H9 (cell line): ENCODE results near the gene CD2AP. TPM values are rescaled to one million over a fixed set of nuclear protein-coding genes. Genes with fewer than 3 reads are reported as not detected.

ENCODE experiments used
- DNase-seq: peaks from one replicate; pipeline ENCODE4 v3.0.0-alpha.2; 2017
- H2AFZ ChIP-seq: one replicate; pipeline ENCODE4 v1.6.1; 2013; ENCODE audit warnings: mild to moderate bottlenecking, low read length, control low read depth, moderate library complexity
- H2AK5ac ChIP-seq: 2 replicates; pipeline ENCODE4 v1.6.1; 2013; ENCODE audit warnings: low read length, control low read depth, mixed read lengths; ENCODE audit not compliant: insufficient read length
- H2BK120ac ChIP-seq: one replicate; pipeline ENCODE4 v1.6.1; 2013; ENCODE audit warnings: low read depth, mild to moderate bottlenecking, low read length, control low read depth, inconsistent platforms; ENCODE audit not compliant: poor library complexity, severe bottlenecking
- H2BK12ac ChIP-seq: 2 replicates; pipeline ENCODE4 v1.6.1; 2013; ENCODE audit warnings: low read length, control low read depth, mixed read lengths, low read depth; ENCODE audit not compliant: insufficient read length
- H2BK15ac ChIP-seq: 2 replicates; pipeline ENCODE4 v1.6.1; 2013; ENCODE audit warnings: low read depth, low read length, control low read depth
- H2BK20ac ChIP-seq: one replicate; pipeline ENCODE4 v1.6.1; 2013; ENCODE audit warnings: low read depth, mild to moderate bottlenecking, low read length, control low read depth, inconsistent platforms; ENCODE audit not compliant: poor library complexity, severe bottlenecking
- H2BK5ac ChIP-seq: 2 replicates; pipeline ENCODE4 v1.6.1; 2013; ENCODE audit warnings: low read length, control low read depth, mixed read lengths; ENCODE audit not compliant: insufficient read length
- H3K14ac ChIP-seq: 2 replicates; pipeline ENCODE4 v1.6.1; 2013; ENCODE audit warnings: low read length, control low read depth; ENCODE audit not compliant: insufficient read depth
- H3K18ac ChIP-seq: 2 replicates; pipeline ENCODE4 v1.6.1; 2013; ENCODE audit warnings: low read depth, mild to moderate bottlenecking, mixed read lengths, low read length, control low read depth; ENCODE audit not compliant: insufficient read length
- H3K23ac ChIP-seq: 2 replicates; pipeline ENCODE4 v1.6.1; 2013; ENCODE audit warnings: low read length, control low read depth, mixed read lengths, low read depth; ENCODE audit not compliant: insufficient read length
- H3K23me2 ChIP-seq: 2 replicates; pipeline ENCODE4 v1.6.1; 2013; ENCODE audit warnings: low read depth, mild to moderate bottlenecking, mixed read lengths, low read length, control low read depth; ENCODE audit not compliant: insufficient read length, poor library complexity, severe bottlenecking
- H3K27ac ChIP-seq: 2 replicates; pipeline ENCODE4 v1.5.1; 2013; ENCODE audit warnings: low read length, control low read depth, mixed read lengths, low read depth; ENCODE audit not compliant: insufficient read length
- H3K27me3 ChIP-seq: 2 replicates; pipeline ENCODE4 v1.6.1; 2013; ENCODE audit warnings: low read length, control low read depth, inconsistent platforms; ENCODE audit not compliant: insufficient read depth
- H3K4ac ChIP-seq: 2 replicates; pipeline ENCODE4 v1.6.1; 2013; ENCODE audit warnings: low read depth, mild to moderate bottlenecking, control low read depth, inconsistent platforms, low read length, moderate library complexity
- H3K4me1 ChIP-seq: 2 replicates; pipeline ENCODE4 v1.6.1; 2013; ENCODE audit warnings: low read length, control low read depth, inconsistent platforms; ENCODE audit not compliant: insufficient read depth
- H3K4me2 ChIP-seq: 2 replicates; pipeline ENCODE4 v1.6.1; 2013; ENCODE audit warnings: low read length, control low read depth, mixed read lengths; ENCODE audit not compliant: insufficient read length, insufficient read depth
- H3K56ac ChIP-seq: 2 replicates; pipeline ENCODE4 v1.6.1; 2013; ENCODE audit warnings: low read depth, mild to moderate bottlenecking, mixed read lengths, low read length, control low read depth; ENCODE audit not compliant: insufficient read length
- H3K79me1 ChIP-seq: 2 replicates; pipeline ENCODE4 v1.6.1; 2013; ENCODE audit warnings: low read depth, mild to moderate bottlenecking, moderate library complexity, low read length, control low read depth, inconsistent platforms; ENCODE audit not compliant: insufficient read depth, poor library complexity, severe bottlenecking
- H3K79me2 ChIP-seq: 2 replicates; pipeline ENCODE4 v1.6.1; 2013; ENCODE audit warnings: low read length, control low read depth, inconsistent platforms; ENCODE audit not compliant: insufficient read depth
- H3K9ac ChIP-seq: 2 replicates; pipeline ENCODE4 v1.6.1; 2013; ENCODE audit warnings: low read length, control low read depth, mixed read lengths; ENCODE audit not compliant: insufficient read length; ENCODE audit errors: extremely low read depth
- H3K9me3 ChIP-seq: one replicate; pipeline ENCODE4 v1.6.1; 2013; ENCODE audit warnings: low read depth, low read length, inconsistent platforms; ENCODE audit not compliant: control insufficient read depth
- H3T11ph ChIP-seq: one replicate; pipeline ENCODE4 v1.6.1; 2013; ENCODE audit warnings: mild to moderate bottlenecking, low read length, control low read depth, inconsistent platforms
- H4K20me1 ChIP-seq: one replicate; pipeline ENCODE4 v1.6.1; 2013; ENCODE audit not compliant: control insufficient read depth, insufficient read length, insufficient read depth
- H4K5ac ChIP-seq: 2 replicates; pipeline ENCODE4 v1.6.1; 2013; ENCODE audit warnings: low read depth, mild to moderate bottlenecking, mixed read lengths, low read length, control low read depth; ENCODE audit not compliant: insufficient read length
- H4K8ac ChIP-seq: replicated peaks from 2 replicates; pipeline ENCODE4 v1.6.1; 2013; ENCODE audit warnings: low read length, control low read depth, mixed read lengths, low read depth; ENCODE audit not compliant: insufficient read length
- H4K91ac ChIP-seq: 2 replicates; pipeline ENCODE4 v1.6.1; 2013; ENCODE audit warnings: low read depth, mild to moderate bottlenecking, moderate library complexity, mixed read lengths, low read length, control low read depth; ENCODE audit not compliant: insufficient read length
- H3K27ac Mint-ChIP-seq, 3 experiments: 2 replicates in 2 of 3; 3 replicates in 1 of 3; pipeline ENCODE4 v1.8.0; 2020 to 2021; ENCODE audit warnings: mixed read lengths in 3 of 3, mild to moderate bottlenecking in 1 of 3, moderate library complexity in 1 of 3
- H3K27me3 Mint-ChIP-seq: 2 replicates; pipeline ENCODE4 v1.8.0; 2021; ENCODE audit warnings: low read depth, mild to moderate bottlenecking, moderate library complexity, mixed read lengths
- H3K36me3 Mint-ChIP-seq, 3 experiments: 2 replicates in 2 of 3; 3 replicates in 1 of 3; pipeline ENCODE4 v1.8.0; 2020 to 2021; ENCODE audit warnings: low read depth in 3 of 3, mixed read lengths in 3 of 3; ENCODE audit not compliant: insufficient read depth in 1 of 3
- H3K4me1 Mint-ChIP-seq, 2 experiments: 2 replicates each; pipeline ENCODE4 v1.8.0; 2020; ENCODE audit warnings: mixed read lengths in 2 of 2
- H3K4me3 Mint-ChIP-seq, 2 experiments: 2 replicates in 1 of 2; 3 replicates in 1 of 2; pipeline ENCODE4 v1.8.0; 2020 to 2021; ENCODE audit warnings: mild to moderate bottlenecking in 2 of 2, mixed read lengths in 2 of 2, moderate library complexity in 1 of 2
- H3K9me3 Mint-ChIP-seq, 2 experiments: 2 replicates in 1 of 2; 3 replicates in 1 of 2; pipeline ENCODE4 v1.8.0; 2020; ENCODE audit warnings: mild to moderate bottlenecking in 2 of 2, mixed read lengths in 2 of 2, moderate library complexity in 1 of 2
- CTCF ChIP-seq: fragments of 200-600 bp; sonication (generic); conservative IDR thresholded peaks from 3 replicates; pipeline ENCODE4 v1.8.0; 2021; ENCODE audit warnings: antibody characterized with exemption, mild to moderate bottlenecking
- WGBS: extraction: QIAGEN DNeasy Blood & Tissue Kit; methylation state at CpG from one replicate; pipeline ENCODE4 v1.1.7; 2013; ENCODE audit warnings: missing lambda C conversion rate, low lambda C conversion rate, mixed read lengths; ENCODE audit not compliant: insufficient read length; ENCODE audit errors: extremely low coverage; 5-methylcytosine and 5-hydroxymethylcytosine counted together
- total RNA-seq: library from RNA; stranded (reverse); gene quantifications from 2 replicates; pipeline ENCODE4 v1.2.1, GENCODE V29; 2021

Gene CD2AP
- total RNA-seq, 1 experiment from 2014 or later, result 50.1 TPM

GRCh38 chr6:47630587-47630986, 153.0 kb downstream of the CD2AP start:
- Histone ChIP-seq H2AK5ac (no peak overlapping the region), H3T11ph (no peak overlapping the region), H3K56ac (no peak overlapping the region), H4K5ac (no peak overlapping the region), H3K4ac (no peak overlapping the region), H3K23ac (no peak overlapping the region), H3K23me2 (no peaks in the 10 kb centered on the region), H4K91ac (no peak overlapping the region), H4K20me1 (no peaks in the 10 kb centered on the region), H3K27me3 (no peaks in the 10 kb centered on the region), H2BK120ac (no peak overlapping the region), H2BK12ac (no peak overlapping the region), H4K8ac (no peak overlapping the region), H2BK20ac (no peak overlapping the region), H2BK15ac (no peak overlapping the region), H2BK5ac (no peak overlapping the region), H3K9me3 (no peaks in the 10 kb centered on the region), H2AFZ (no peak overlapping the region), H3K27ac (no peak overlapping the region), H3K18ac (no peak overlapping the region), H3K79me2 (no peaks in the 10 kb centered on the region), H3K79me1 (no peaks in the 10 kb centered on the region), H3K14ac (no peak overlapping the region), H3K9ac (no peak overlapping the region), H3K4me2 (no peak overlapping the region), H3K4me1 (no peaks in the 10 kb centered on the region)
- H3K4me3 Mint-ChIP-seq, result no peak overlapping the region
- WGBS, result no CpG with 5 or more reads among the region's 3 CpGs
- no peak overlapping the region for H3K27ac Mint-ChIP-seq
- DNase-seq, result no peak
- no peaks in the 10 kb centered on the region for H3K27me3 Mint-ChIP-seq
- no peaks in the 10 kb centered on the region for H3K9me3 Mint-ChIP-seq
- TF ChIP-seq CTCF, result no peak
- H3K36me3 Mint-ChIP-seq, result peaks cover 0 to 2% (median 0%) of the 10 kb centered on the region in 3 experiments; a peak in 1 of 7 replicates
- peaks cover 15 to 18% of the 10 kb centered on the region in 2 experiments for H3K4me1 Mint-ChIP-seq
